ENCODE results near the gene PRKAG2.

- no peak for TF ChIP-seq POLR2A (IDR thresholded peaks at IDR 0.05; ENCODE audit: extremely low read depth, insufficient read length)
- TF ChIP-seq CTCF (IDR thresholded peaks at IDR 0.05; ENCODE audit: low read depth, low read length), result no peak
- TF ChIP-seq MAX (IDR thresholded peaks at IDR 0.05; ENCODE audit: low read depth, low read length), result no peak
Observed at GRCh38 chr7:151721694-151722093, 155.2 kb downstream of the PRKAG2 start.

All from NB4 (cell line).